Osteocyte (in vitro differentiated cells): Measurements from ENCODE around the gene CYB5D1. TPM values are rescaled to one million over a fixed set of nuclear protein-coding genes. Genes with fewer than 3 reads are reported as not detected.

ENCODE experiments used
- DNase-seq: peaks from one replicate; pipeline ENCODE4 v3.0.0; 2021; ENCODE audit warnings: mixed read lengths; ENCODE audit not compliant: unreplicated experiment; ENCODE audit errors: extremely low spot score
- H3K27ac Mint-ChIP-seq: one replicate; pipeline ENCODE4 v1.8.0; 2021; ENCODE audit warnings: mild to moderate bottlenecking, mixed read lengths; ENCODE audit not compliant: unreplicated experiment
- H3K27me3 Mint-ChIP-seq: one replicate; pipeline ENCODE4 v1.8.0; 2021; ENCODE audit warnings: mixed read lengths; ENCODE audit not compliant: unreplicated experiment
- H3K36me3 Mint-ChIP-seq: one replicate; pipeline ENCODE4 v1.8.0; 2021; ENCODE audit warnings: mixed read lengths; ENCODE audit not compliant: unreplicated experiment
- H3K4me1 Mint-ChIP-seq: one replicate; pipeline ENCODE4 v1.8.0; 2021; ENCODE audit warnings: mixed read lengths; ENCODE audit not compliant: unreplicated experiment
- H3K4me3 Mint-ChIP-seq: one replicate; pipeline ENCODE4 v1.8.0; 2021; ENCODE audit warnings: mild to moderate bottlenecking, moderate library complexity, mixed read lengths; ENCODE audit not compliant: unreplicated experiment
- H3K9me3 Mint-ChIP-seq: one replicate; pipeline ENCODE4 v1.8.0; 2021; ENCODE audit warnings: mixed read lengths; ENCODE audit not compliant: unreplicated experiment
- total RNA-seq: library from RNA; stranded (reverse); gene quantifications from 2 replicates; pipeline ENCODE4 v1.2.1, GENCODE V29; 2021
- TF ChIP-seq, protein P1 (sequence below): fragments of 200-600 bp; sonication (generic); IDR thresholded peaks from 2 replicates; pipeline ENCODE4 v1.5.0; 2021; ENCODE audit warnings: antibody characterized with exemption, mild to moderate bottlenecking, moderate library complexity

The CYB5D1 gene
- total RNA-seq, 1 donor from 2014 or later = 8.5 TPM

DNA sequence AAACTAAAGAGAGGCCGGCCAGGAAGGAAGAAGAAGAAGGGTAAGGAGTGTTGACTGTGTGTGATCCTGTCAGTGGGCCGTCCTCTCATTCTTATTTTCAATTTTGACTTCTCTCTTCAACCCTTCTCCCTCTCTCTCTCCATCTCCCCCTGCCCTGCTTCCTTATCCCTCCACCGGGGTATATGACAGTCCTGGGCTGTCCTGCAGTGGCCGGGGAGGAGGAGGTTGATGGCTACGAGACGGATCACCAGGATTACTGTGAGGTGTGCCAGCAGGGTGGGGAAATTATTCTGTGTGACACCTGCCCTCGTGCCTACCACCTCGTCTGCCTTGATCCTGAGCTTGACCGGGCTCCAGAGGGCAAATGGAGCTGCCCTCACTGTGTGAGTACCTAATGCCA is 36.4 kb downstream of the CYB5D1 start:
- H3K4me3 Mint-ChIP-seq = no peak overlapping the region
- H3K36me3 Mint-ChIP-seq = peaks cover 63% of the 10 kb centered on the region
- no peaks in the 10 kb centered on the region for H3K9me3 Mint-ChIP-seq
- H3K27ac Mint-ChIP-seq = no peak overlapping the region
- DNase-seq = no peak
- H3K27me3 Mint-ChIP-seq = no peaks in the 10 kb centered on the region
- TF ChIP-seq, protein P1, sequence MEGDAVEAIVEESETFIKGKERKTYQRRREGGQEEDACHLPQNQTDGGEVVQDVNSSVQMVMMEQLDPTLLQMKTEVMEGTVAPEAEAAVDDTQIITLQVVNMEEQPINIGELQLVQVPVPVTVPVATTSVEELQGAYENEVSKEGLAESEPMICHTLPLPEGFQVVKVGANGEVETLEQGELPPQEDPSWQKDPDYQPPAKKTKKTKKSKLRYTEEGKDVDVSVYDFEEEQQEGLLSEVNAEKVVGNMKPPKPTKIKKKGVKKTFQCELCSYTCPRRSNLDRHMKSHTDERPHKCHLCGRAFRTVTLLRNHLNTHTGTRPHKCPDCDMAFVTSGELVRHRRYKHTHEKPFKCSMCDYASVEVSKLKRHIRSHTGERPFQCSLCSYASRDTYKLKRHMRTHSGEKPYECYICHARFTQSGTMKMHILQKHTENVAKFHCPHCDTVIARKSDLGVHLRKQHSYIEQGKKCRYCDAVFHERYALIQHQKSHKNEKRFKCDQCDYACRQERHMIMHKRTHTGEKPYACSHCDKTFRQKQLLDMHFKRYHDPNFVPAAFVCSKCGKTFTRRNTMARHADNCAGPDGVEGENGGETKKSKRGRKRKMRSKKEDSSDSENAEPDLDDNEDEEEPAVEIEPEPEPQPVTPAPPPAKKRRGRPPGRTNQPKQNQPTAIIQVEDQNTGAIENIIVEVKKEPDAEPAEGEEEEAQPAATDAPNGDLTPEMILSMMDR = no peak
- H3K4me1 Mint-ChIP-seq = no peaks in the 10 kb centered on the region

DNA sequence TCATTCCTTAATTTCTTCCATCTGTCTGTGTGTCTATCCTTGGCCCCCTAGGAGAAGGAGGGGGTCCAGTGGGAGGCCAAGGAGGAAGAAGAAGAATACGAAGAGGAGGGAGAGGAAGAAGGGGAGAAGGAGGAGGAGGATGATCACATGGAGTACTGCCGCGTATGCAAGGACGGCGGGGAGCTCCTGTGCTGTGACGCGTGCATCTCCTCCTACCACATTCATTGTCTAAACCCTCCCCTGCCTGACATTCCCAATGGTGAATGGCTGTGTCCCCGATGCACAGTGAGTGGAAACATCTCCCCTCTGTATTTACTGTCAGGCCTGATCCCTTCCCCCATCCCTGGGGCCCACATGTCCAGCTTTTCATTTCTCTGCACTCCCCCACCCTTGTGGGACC is 37.1 kb downstream of the CYB5D1 start:
- TF ChIP-seq, protein P1 = no peak
- Mint-ChIP-seq H3K4me1 (no peaks in the 10 kb centered on the region), H3K9me3 (no peaks in the 10 kb centered on the region), H3K4me3 (no peak overlapping the region), H3K27ac (no peak overlapping the region), H3K27me3 (no peaks in the 10 kb centered on the region), H3K36me3 (peaks cover 63% of the 10 kb centered on the region)
- DNase-seq = no peak

DNA sequence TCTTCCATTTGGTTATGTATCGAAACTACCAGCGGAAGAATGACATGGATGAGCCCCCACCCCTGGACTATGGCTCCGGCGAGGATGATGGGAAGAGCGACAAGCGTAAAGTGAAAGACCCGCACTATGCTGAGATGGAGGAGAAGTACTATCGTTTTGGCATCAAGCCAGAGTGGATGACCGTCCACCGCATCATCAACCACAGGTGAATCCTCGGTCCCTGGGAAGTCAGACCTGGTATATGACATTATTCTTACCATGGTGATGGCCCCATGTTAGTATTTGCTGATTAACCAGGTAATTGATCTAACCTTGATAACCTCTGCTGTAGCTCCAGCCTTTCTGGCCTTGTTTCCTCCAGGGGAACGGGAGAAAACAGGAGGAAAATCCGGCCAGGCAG is 39.3 kb downstream of the CYB5D1 start:
- DNase-seq = no peak
- no peaks in the 10 kb centered on the region for H3K9me3 Mint-ChIP-seq
- H3K4me3 Mint-ChIP-seq = no peak overlapping the region
- H3K36me3 Mint-ChIP-seq = peaks cover 68% of the 10 kb centered on the region
- TF ChIP-seq, protein P1 = no peak
- no peaks in the 10 kb centered on the region for H3K27me3 Mint-ChIP-seq
- H3K4me1 Mint-ChIP-seq = no peaks in the 10 kb centered on the region
- no peak overlapping the region for H3K27ac Mint-ChIP-seq

DNA sequence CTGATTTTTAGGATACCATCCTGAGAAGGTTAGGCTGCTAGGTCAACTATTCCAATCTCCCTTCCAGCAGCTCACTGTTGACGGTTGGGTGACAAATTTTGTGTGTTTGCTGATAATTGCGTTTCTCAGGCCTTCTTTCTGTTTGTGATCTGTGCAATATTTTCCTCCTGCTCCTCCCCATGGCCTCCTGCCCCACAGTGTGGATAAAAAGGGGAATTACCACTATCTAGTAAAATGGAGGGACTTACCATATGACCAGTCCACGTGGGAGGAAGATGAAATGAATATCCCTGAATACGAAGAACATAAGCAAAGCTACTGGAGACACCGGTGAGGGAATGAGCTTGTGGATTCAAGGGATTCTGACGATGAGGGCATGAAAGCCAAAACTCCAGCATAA is 40.0 kb downstream of the CYB5D1 start:
- peak overlapping the region; percentile 6 for H3K27ac Mint-ChIP-seq

DNA sequence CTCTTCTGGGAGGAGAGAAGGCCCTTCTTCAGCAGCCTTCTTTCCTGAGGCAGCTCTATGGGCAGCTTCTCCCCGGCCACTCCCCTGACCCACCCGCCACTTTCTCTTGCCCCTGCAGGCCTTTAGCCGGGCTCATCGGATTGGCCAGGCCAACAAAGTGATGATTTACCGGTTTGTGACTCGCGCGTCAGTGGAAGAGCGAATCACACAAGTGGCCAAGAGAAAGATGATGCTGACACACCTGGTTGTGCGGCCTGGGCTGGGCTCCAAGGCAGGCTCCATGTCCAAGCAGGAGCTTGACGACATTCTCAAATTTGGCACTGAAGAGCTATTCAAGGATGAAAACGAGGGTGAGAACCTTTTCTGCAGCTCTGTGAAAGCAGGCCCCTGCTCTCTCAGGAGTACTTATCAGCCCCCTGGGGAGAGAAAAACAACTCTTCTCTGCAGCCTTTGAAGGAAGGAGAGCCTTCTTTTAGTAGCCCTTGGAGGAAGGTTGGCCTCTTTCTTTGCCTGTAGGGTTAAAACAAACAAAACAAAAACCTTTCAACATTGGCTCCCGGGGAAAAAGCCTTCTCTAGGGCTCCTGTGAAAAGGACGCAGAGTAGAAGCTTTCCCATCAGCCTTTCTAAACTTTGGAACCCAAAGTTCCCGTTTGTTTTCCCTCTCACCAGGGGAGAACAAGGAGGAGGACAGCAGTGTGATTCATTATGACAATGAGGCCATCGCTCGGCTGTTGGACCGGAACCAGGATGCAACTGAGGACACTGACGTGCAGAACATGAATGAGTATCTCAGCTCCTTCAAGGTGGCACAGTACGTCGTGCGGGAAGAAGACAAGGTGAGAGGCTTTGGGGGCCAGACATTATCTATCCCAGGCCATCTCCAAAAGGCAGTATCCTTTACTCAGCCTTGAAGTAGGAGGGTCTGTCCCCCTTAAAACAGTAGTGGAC is 45.6 kb downstream of the CYB5D1 start:
- Mint-ChIP-seq H3K9me3 (no peaks in the 10 kb centered on the region), H3K27ac (no peak overlapping the region), H3K27me3 (no peaks in the 10 kb centered on the region), H3K4me3 (no peak overlapping the region), H3K36me3 (peaks cover 82% of the 10 kb centered on the region), H3K4me1 (no peaks in the 10 kb centered on the region)
- DNase-seq = no peak
- TF ChIP-seq, protein P1 = no peak

More for the DNA sequence above, 40.0 kb downstream of the CYB5D1 start:
- H3K4me3 Mint-ChIP-seq = no peak overlapping the region
- no peaks in the 10 kb centered on the region for H3K27me3 Mint-ChIP-seq
- H3K4me1 Mint-ChIP-seq = no peaks in the 10 kb centered on the region
- H3K36me3 Mint-ChIP-seq = peaks cover 71% of the 10 kb centered on the region
- no peak for DNase-seq
- TF ChIP-seq, protein P1 = peak; percentile 41
- H3K9me3 Mint-ChIP-seq = no peaks in the 10 kb centered on the region
